HG03558 (cell line): Measurements from ENCODE around the gene LYSMD2.
"Not testable (repeated sequence)": the region's sequence is repeated elsewhere in the genome, so short reads cannot be mapped to it uniquely, and the experiment has no call there.

ENCODE experiments used
- ATAC-seq: cut with Tn5 transposase; IDR thresholded peaks from one replicate; pipeline ENCODE4 v1.9.1; 2021; ENCODE audit warnings: moderate number of reproducible peaks; ENCODE audit not compliant: unreplicated experiment; ENCODE audit errors: extremely low read depth

Gene LYSMD2

GRCh38 chr15:51737522-51738305 is at the start of gene LYSMD2:
Gene LYSMD2 (minus strand): TSS chr15:51737655. CDS start chr15:51737622, 33 bp downstream.
- ATAC-seq = no peak

GRCh38 chr15:51787130-51787529 is 49.7 kb upstream of the LYSMD2 start:
- not testable (repeated sequence) for ATAC-seq

GRCh38 chr15:51783967-51784366 is 46.5 kb upstream of the LYSMD2 start:
- no peak for ATAC-seq

- ATAC-seq = no peak
Measured at GRCh38 chr15:51782357-51782896, 45.0 kb upstream of the LYSMD2 start.

GRCh38 chr15:51781506-51781905 is 44.1 kb upstream of the LYSMD2 start:
- no peak for ATAC-seq

GRCh38 chr15:51780636-51781035 is 43.2 kb upstream of the LYSMD2 start:
- no peak for ATAC-seq

GRCh38 chr15:51776952-51777569 is 39.6 kb upstream of the LYSMD2 start:
- ATAC-seq = no peak

- no peak for ATAC-seq
Measured at GRCh38 chr15:51775967-51776816, 38.7 kb upstream of the LYSMD2 start.

- no peak for ATAC-seq
Measured at GRCh38 chr15:51774916-51775315, 37.5 kb upstream of the LYSMD2 start.

GRCh38 chr15:51771773-51772172 is 34.3 kb upstream of the LYSMD2 start:
- no peak for ATAC-seq

GRCh38 chr15:51770902-51771301 is 33.4 kb upstream of the LYSMD2 start:
- ATAC-seq = no peak

GRCh38 chr15:51768018-51768417 is 30.6 kb upstream of the LYSMD2 start:
- ATAC-seq = no peak

GRCh38 chr15:51766341-51766740 is 28.9 kb upstream of the LYSMD2 start:
- ATAC-seq = no peak

GRCh38 chr15:51765751-51766150 is 28.3 kb upstream of the LYSMD2 start:
- no peak for ATAC-seq

- no peak for ATAC-seq
Measured at GRCh38 chr15:51760805-51761204, 23.4 kb upstream of the LYSMD2 start.

GRCh38 chr15:51759557-51760070 is 22.2 kb upstream of the LYSMD2 start:
- ATAC-seq = no peak

- ATAC-seq = no peak
Measured at GRCh38 chr15:51758645-51759044, 21.2 kb upstream of the LYSMD2 start.

GRCh38 chr15:51757450-51757849 is 20.0 kb upstream of the LYSMD2 start:
- ATAC-seq = no peak

- no peak for ATAC-seq
Measured at GRCh38 chr15:51756482-51756881, 19.0 kb upstream of the LYSMD2 start.

- no peak for ATAC-seq
Measured at GRCh38 chr15:51755790-51756189, 18.3 kb upstream of the LYSMD2 start.
